Fibroblast of lung (primary cell): ENCODE data around the gene STX12. TPM values are rescaled to one million over a fixed set of nuclear protein-coding genes. Genes with fewer than 3 reads are reported as not detected.

Experiments
- DNase-seq, 2 donors: peaks; one replicate each; pipeline versions ENCODE4 v3.0.0 to v3.0.0-alpha.2; 2010; ENCODE audit warnings: low read depth in 2 of 2
- H2AFZ ChIP-seq: 2 replicates; pipeline ENCODE4 v1.5.1; 2012; ENCODE audit warnings: low read length, control low read depth, inconsistent platforms
- H3K27ac ChIP-seq: 2 replicates; pipeline ENCODE4 v1.5.1; 2011; ENCODE audit warnings: low read length, control low read depth; ENCODE audit not compliant: insufficient read depth
- H3K27me3 ChIP-seq: 2 replicates; pipeline ENCODE4 v1.5.1; 2011; ENCODE audit warnings: mild to moderate bottlenecking, low read length; ENCODE audit not compliant: control insufficient read depth, insufficient read depth
- H3K36me3 ChIP-seq: 2 replicates; pipeline ENCODE4 v1.5.1; 2011; ENCODE audit warnings: low read length; ENCODE audit not compliant: control insufficient read depth, insufficient read depth
- H3K4me1 ChIP-seq: 2 replicates; pipeline ENCODE4 v1.5.1; 2011; ENCODE audit warnings: low read length; ENCODE audit not compliant: control insufficient read depth, insufficient read depth; ENCODE audit errors: extremely low read depth
- H3K4me2 ChIP-seq: 2 replicates; pipeline ENCODE4 v1.5.1; 2011; ENCODE audit warnings: low read length, control low read depth; ENCODE audit not compliant: insufficient read depth; ENCODE audit errors: extremely low read depth
- H3K4me3 ChIP-seq, 4 experiments: fragments of 200-600 bp in 1 of 4; sonication (generic) in 1 of 4; replicated peaks in 1 of 4; 2 replicates each; pipeline ENCODE4 v1.5.1; 2011 to 2016; ENCODE audit warnings: low read length in 4 of 4, low read depth in 3 of 4, mild to moderate bottlenecking in 3 of 4, control low read depth in 2 of 4, inconsistent platforms in 1 of 4, mixed read lengths in 1 of 4; ENCODE audit not compliant: insufficient read depth in 1 of 4; ENCODE audit errors: control extremely low read depth in 1 of 4
- H3K79me2 ChIP-seq: 2 replicates; pipeline ENCODE4 v1.5.1; 2012; ENCODE audit warnings: mild to moderate bottlenecking, low read length, inconsistent platforms; ENCODE audit not compliant: control insufficient read depth, insufficient read depth
- H3K9ac ChIP-seq: 2 replicates; pipeline ENCODE4 v1.5.1; 2011; ENCODE audit warnings: mild to moderate bottlenecking, low read length, control low read depth; ENCODE audit not compliant: insufficient read depth
- H3K9me3 ChIP-seq: 2 replicates; pipeline ENCODE4 v1.5.1; 2012; ENCODE audit warnings: low read depth, low read length; ENCODE audit not compliant: control insufficient read depth, insufficient read depth
- H4K20me1 ChIP-seq: 2 replicates; pipeline ENCODE4 v1.5.1; 2011; ENCODE audit warnings: low read length; ENCODE audit not compliant: control insufficient read depth, insufficient read depth; ENCODE audit errors: extremely low read depth
- CTCF ChIP-seq, 2 donors: IDR thresholded peaks in 1 of 2; conservative IDR thresholded peaks in 1 of 2; 1 replicate in 1 of 2; 2 replicates in 1 of 2; pipeline ENCODE4 v1.5.1; 2011 to 2012; ENCODE audit warnings: low read length in 2 of 2, control low read depth in 1 of 2, inconsistent platforms in 1 of 2, low read depth in 1 of 2, mild to moderate bottlenecking in 1 of 2
- EZH2 ChIP-seq: IDR thresholded peaks from 2 replicates; pipeline ENCODE4 v1.5.1; 2012; ENCODE audit warnings: low read length, control low read depth, mild to moderate bottlenecking; ENCODE audit errors: missing control alignments
- polyA plus RNA-seq, 2 donors: library from polyadenylated mRNA; depleted of rRNA in 1 of 2; stranded (reverse) in 1 of 2; unstranded in 1 of 2; fragments of >200 nt; gene quantifications; 2 replicates each; pipeline ENCODE4 v1.2.1, GENCODE V29; 2011 to 2012; ENCODE audit warnings: missing spikeins in 1 of 2
- total RNA-seq: library from RNA; depleted of rRNA; stranded (reverse); fragments of >200 nt; gene quantifications from 2 replicates; pipeline ENCODE4 v1.2.1, GENCODE V29; 2014

Gene STX12
- total and polyA plus RNA-seq, 2 donors (not counting 1 experiment from before 2014, with no cell fraction given), result 60.8 to 76.7 TPM

DNA sequence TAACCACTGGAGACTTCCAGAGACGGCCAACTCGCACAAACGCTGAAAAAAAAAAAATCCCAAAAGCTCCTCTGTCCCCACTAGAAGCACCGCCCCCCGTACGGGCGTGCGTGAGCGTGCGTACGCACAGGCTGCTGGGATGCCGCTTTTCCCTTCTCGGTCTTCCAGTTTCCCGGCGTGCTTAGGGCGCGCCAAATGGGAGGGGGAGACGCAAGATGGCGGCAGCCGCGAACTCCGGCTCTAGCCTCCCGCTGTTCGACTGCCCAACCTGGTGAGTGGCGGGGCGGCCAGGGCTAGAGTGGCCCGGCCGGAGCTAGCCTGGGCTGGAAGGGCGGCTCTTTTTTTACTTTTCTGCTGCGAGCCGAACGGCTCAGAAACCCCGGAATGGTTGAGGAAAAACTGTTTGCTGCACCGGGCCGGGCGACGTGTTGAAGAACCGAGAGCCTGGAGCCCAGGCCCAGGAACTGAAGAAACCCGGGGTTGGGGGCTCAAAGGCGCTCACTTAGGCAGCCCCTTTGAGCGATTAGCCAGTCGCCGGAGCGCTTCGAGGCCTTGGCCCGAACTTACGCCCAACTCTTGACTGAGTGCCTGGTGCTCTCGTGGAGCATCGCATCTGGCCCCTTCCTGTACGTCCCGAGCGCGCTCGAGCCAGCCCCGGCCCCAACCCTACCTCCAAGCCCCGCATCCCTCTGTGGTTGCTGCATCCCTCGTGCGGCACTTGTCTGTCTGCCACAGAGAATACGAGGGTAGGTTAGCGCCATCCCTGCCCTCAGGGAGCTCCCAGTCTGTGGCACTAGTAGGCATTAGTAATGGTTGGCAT is 57.8 kb downstream of the STX12 start, which contains the start of gene PPP1R8:
Gene PPP1R8, plus strand, starts transcription at position 162 of the 820 bp plus-strand sequence. Its CDS starts 54 bp downstream, at position 216.
- DNase-seq, result peak; percentile 95 to 96
- Histone ChIP-seq H3K9me3 (no peaks in the 10 kb centered on the region), H3K27ac (peak within 1 kb of the TSS; percentile 95), H3K36me3 (no peaks in the 10 kb centered on the region), H3K27me3 (no peaks in the 10 kb centered on the region), H3K4me1 (peaks cover 8% of the 10 kb centered on the region), H3K79me2 (peaks cover 51% of the 10 kb centered on the region), H3K4me3 (peak within 1 kb of the TSS; percentile 76 to 91 (median 88)), H4K20me1 (peaks cover 3% of the 10 kb centered on the region), H3K9ac (peak within 1 kb of the TSS; percentile 93), H3K4me2 (peak within 1 kb of the TSS; percentile 88), H2AFZ (peak within 1 kb of the TSS; percentile 97)
- TF ChIP-seq EZH2, result no peak
- TF ChIP-seq CTCF (conservative IDR thresholded peaks at IDR 0.05 in 1 of 2, IDR thresholded peaks at IDR 0.05 in 1 of 2; ENCODE audit: low read depth in 1 of 2, low read length in 2 of 2), result no peak

DNA sequence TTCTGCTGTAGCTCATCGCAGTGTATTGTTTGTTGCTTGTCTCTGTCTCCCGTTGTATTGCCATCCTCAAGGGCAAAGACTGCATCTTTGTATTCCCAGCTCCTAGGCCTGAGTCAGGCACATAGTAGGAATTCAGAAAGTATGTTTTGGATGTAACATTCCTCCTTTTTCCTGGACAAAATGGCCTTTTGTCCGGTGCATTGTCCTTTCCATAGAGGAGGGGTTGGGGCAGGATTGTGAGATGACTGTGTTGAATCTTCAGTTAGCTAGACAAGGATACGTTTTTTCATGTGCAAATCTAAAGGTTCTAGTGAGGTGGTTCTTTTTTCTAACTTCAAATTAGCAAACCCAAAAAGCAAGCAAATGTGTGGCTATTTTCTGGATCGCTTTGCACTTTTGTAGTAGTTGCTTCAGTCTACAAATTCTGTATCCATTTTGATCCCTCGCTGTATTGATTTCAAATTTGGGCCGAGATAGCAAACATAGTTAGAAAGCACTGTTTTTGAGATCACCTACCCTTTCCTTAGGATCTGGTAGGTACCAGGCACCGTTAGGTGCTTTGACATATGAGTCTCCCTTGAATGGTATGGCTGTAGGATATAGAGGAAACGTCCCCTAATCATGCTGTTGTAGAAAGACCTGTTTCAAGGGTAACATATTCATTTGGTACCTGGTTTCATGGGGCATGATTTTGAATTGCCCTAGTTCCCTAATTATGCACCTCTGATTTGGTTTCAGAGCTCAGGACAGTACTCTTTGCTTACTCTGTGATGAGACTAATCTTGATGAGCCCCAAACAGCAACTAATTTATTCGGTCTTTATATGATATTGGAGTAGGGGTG is 58.8 kb downstream of the STX12 start:
- peaks cover 3% of the 10 kb centered on the region for H4K20me1 ChIP-seq
- H3K27me3 ChIP-seq, result no peaks in the 10 kb centered on the region
- H3K27ac ChIP-seq, result peak overlapping the region; percentile 95
- H3K9me3 ChIP-seq, result no peaks in the 10 kb centered on the region
- H2AFZ ChIP-seq, result no peak overlapping the region
- DNase-seq, result peak in 1 of 2 donors; percentile 13
- H3K9ac ChIP-seq, result peak overlapping the region; percentile 93
- no peaks in the 10 kb centered on the region for H3K36me3 ChIP-seq
- peaks cover 56% of the 10 kb centered on the region for H3K79me2 ChIP-seq
- H3K4me3 ChIP-seq, result peak overlapping the region; percentile 76 to 91 (median 88)
- TF ChIP-seq CTCF (conservative IDR thresholded peaks at IDR 0.05 in 1 of 2, IDR thresholded peaks at IDR 0.05 in 1 of 2; ENCODE audit: low read depth in 1 of 2, low read length in 2 of 2) (no peak), EZH2 (no peak)
- peak overlapping the region; percentile 88 for H3K4me2 ChIP-seq
- peaks cover 8% of the 10 kb centered on the region for H3K4me1 ChIP-seq

DNA sequence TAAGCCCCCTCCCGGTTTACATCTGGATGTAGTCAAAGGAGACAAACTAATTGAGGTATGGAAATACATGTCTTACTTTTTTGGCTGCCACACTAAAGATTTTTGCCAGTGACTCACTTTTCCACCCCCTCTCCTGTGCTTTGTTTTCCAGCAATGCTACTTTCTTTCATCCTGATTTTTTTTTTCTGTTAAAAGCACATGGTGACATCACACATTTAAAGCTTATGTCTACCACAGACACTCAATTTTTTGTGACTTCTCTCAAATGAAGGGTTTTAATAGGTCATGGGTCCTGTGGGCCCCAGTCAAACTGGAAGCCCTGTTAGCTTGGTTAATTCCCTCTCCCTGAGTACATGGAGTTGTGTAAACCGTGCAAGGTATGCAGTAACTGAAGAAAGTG is 59.7 kb downstream of the STX12 start:
- Histone ChIP-seq H3K4me1 (peaks cover 8% of the 10 kb centered on the region), H3K36me3 (no peaks in the 10 kb centered on the region), H2AFZ (no peak overlapping the region), H3K79me2 (peaks cover 58% of the 10 kb centered on the region), H3K4me2 (peak overlapping the region; percentile 88), H3K9ac (no peak overlapping the region), H3K27me3 (no peaks in the 10 kb centered on the region), H3K4me3 (peak overlapping the region in 2 of 4 experiments; percentile 4 to 90), H3K27ac (peak overlapping the region; percentile 32), H3K9me3 (no peaks in the 10 kb centered on the region), H4K20me1 (peaks cover 3% of the 10 kb centered on the region)
- DNase-seq, result peak in 1 of 2 donors; percentile 85
- no peak for TF ChIP-seq EZH2
- no peak for TF ChIP-seq CTCF (conservative IDR thresholded peaks at IDR 0.05 in 1 of 2, IDR thresholded peaks at IDR 0.05 in 1 of 2; ENCODE audit: low read depth in 1 of 2, low read length in 2 of 2)
